Measurements from ENCODE around the gene TEX53.
A peak's percentile ranks its signal among the peaks of the same experiment; 100 is the strongest.

Gene TEX53

DNA sequence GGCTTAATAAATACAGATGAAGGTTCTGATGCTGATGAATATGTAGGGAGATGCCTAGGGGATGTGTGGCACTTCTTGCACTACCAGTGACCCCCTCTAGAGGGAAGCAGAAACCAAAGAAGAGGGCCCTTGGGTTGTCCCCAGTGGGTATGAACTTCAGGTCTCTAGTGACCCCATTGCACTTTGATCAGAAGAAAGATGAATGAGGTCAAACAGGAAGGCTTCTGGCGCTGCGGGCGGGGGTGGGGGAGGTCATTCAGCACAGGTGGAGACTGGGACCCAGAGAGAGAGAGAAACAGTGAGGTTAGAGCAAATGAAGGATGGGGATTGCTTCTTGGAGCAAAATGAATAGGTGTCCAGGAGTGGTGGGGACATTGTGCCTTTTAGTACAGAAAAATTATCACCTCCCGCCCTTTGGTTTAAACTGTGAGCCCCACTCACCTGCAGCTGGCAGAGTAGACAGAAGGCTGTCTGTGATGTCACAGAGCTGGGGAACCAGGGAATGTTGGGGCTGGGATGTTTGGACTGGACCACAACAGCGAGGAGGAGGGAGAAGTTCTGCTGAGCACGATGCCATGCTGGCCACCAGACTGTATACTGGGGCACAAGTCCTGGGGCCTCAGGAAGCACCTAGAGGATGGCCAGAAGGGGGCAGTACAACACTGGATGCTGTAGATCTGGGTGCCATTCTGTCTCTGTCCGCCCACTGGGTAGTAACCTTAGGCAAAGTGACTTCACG is 24.2 kb upstream of the TEX53 start, which contains the start of gene TEX48:
TEX48 (minus strand) TSS at position 599 of the 739 bp plus-strand sequence. CDS start 10,469 bp downstream, outside the sequence.
- H3K4me2 ChIP-seq (ENCODE audit: low read length), result no peak within 1 kb of the TSS
- TF ChIP-seq, protein P1, sequence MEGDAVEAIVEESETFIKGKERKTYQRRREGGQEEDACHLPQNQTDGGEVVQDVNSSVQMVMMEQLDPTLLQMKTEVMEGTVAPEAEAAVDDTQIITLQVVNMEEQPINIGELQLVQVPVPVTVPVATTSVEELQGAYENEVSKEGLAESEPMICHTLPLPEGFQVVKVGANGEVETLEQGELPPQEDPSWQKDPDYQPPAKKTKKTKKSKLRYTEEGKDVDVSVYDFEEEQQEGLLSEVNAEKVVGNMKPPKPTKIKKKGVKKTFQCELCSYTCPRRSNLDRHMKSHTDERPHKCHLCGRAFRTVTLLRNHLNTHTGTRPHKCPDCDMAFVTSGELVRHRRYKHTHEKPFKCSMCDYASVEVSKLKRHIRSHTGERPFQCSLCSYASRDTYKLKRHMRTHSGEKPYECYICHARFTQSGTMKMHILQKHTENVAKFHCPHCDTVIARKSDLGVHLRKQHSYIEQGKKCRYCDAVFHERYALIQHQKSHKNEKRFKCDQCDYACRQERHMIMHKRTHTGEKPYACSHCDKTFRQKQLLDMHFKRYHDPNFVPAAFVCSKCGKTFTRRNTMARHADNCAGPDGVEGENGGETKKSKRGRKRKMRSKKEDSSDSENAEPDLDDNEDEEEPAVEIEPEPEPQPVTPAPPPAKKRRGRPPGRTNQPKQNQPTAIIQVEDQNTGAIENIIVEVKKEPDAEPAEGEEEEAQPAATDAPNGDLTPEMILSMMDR (IDR thresholded peaks at IDR 0.05), result peak; percentile 53

GRCh38 chr9:114680259-114681001 is 22.8 kb upstream of the TEX53 start:
- no peak overlapping the region for H3K9ac ChIP-seq
- H3K4me1 ChIP-seq, result no peaks in the 10 kb centered on the region
- no peak overlapping the region for H3K27ac ChIP-seq
- no peak overlapping the region for H3K4me3 ChIP-seq (ENCODE audit: low read depth, low read length)
- no peaks in the 10 kb centered on the region for H3K79me2 ChIP-seq
- no peak overlapping the region for H3K4me2 ChIP-seq (ENCODE audit: low read length)
- H3K9me3 ChIP-seq (ENCODE audit: control insufficient read depth, low read length), result no peaks in the 10 kb centered on the region
- H3K36me3 ChIP-seq (ENCODE audit: control insufficient read depth, insufficient read depth, low read length), result no peaks in the 10 kb centered on the region
- no peak overlapping the region for H2AFZ ChIP-seq
- TF ChIP-seq, protein P1 (IDR thresholded peaks at IDR 0.05), result no peak
- H3K27me3 ChIP-seq (ENCODE audit: control insufficient read depth, insufficient read depth, low read length), result no peaks in the 10 kb centered on the region

More for the DNA sequence above, 24.2 kb upstream of the TEX53 start, which contains the start of gene TEX48:
- no peaks in the 10 kb centered on the region for H3K4me1 ChIP-seq
- H2AFZ ChIP-seq, result no peak within 1 kb of the TSS
- no peaks in the 10 kb centered on the region for H3K36me3 ChIP-seq (ENCODE audit: control insufficient read depth, insufficient read depth, low read length)
- no peak within 1 kb of the TSS for H3K9ac ChIP-seq
- no peaks in the 10 kb centered on the region for H3K79me2 ChIP-seq
- H3K27ac ChIP-seq, result no peak within 1 kb of the TSS
- no peaks in the 10 kb centered on the region for H3K27me3 ChIP-seq (ENCODE audit: control insufficient read depth, insufficient read depth, low read length)
- no peaks in the 10 kb centered on the region for H3K9me3 ChIP-seq (ENCODE audit: control insufficient read depth, low read length)
- no peak within 1 kb of the TSS for H3K4me3 ChIP-seq (ENCODE audit: low read depth, low read length)

DNA sequence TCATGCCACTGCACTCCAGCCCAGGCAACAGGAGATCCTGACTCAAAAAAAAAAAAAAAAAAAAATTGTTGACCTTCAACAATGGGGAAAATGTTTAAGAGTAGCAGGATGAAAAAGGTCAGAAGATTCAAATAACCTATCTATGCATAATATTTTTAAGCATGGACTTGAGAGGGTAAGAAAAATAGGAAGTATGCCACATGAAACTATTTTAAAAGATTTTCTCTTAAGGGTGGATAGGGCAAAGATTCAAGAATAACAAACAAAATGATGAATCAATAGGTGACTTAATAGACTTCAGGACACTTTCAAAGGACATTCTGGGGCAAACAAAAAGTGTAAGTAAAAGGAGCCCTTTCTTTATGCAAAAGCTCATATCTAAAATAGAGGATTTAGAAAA is 21.2 kb upstream of the TEX53 start:
- Histone ChIP-seq H3K79me2 (no peaks in the 10 kb centered on the region), H3K4me3 (ENCODE audit: low read depth, low read length) (no peak overlapping the region), H3K36me3 (ENCODE audit: control insufficient read depth, insufficient read depth, low read length) (no peaks in the 10 kb centered on the region), H3K9ac (no peak overlapping the region), H3K4me2 (ENCODE audit: low read length) (no peak overlapping the region), H3K27ac (no peak overlapping the region), H3K4me1 (no peaks in the 10 kb centered on the region), H3K27me3 (ENCODE audit: control insufficient read depth, insufficient read depth, low read length) (no peaks in the 10 kb centered on the region), H3K9me3 (ENCODE audit: control insufficient read depth, low read length) (no peaks in the 10 kb centered on the region), H2AFZ (no peak overlapping the region)
- TF ChIP-seq, protein P1 (IDR thresholded peaks at IDR 0.05), result no peak

DNA sequence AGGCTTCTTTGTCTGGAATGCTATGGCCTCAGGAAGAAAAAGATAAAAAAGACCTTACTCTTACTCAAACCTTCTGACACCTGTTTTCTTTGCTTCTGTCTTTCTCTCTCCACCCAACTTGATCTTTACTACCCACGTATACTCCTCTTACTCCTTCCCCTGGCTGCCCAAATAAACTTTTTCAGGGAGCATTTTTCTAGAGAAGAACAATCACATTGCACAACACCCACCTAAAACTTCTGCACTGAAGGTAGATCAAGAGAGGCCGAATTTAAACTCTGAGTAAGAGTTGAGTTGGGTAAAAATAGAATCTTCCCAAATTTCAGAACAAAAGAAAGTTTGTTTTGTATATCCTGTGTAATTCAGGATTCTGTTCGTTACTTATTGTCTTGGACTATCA is 20.5 kb upstream of the TEX53 start:
- no peaks in the 10 kb centered on the region for H3K27me3 ChIP-seq (ENCODE audit: control insufficient read depth, insufficient read depth, low read length)
- H3K9me3 ChIP-seq (ENCODE audit: control insufficient read depth, low read length), result no peaks in the 10 kb centered on the region
- no peaks in the 10 kb centered on the region for H3K36me3 ChIP-seq (ENCODE audit: control insufficient read depth, insufficient read depth, low read length)
- no peak overlapping the region for H3K4me2 ChIP-seq (ENCODE audit: low read length)
- TF ChIP-seq, protein P1 (IDR thresholded peaks at IDR 0.05), result no peak
- H2AFZ ChIP-seq, result no peak overlapping the region
- H3K79me2 ChIP-seq, result no peaks in the 10 kb centered on the region
- H3K9ac ChIP-seq, result no peak overlapping the region
- no peak overlapping the region for H3K27ac ChIP-seq
- no peaks in the 10 kb centered on the region for H3K4me1 ChIP-seq
- no peak overlapping the region for H3K4me3 ChIP-seq (ENCODE audit: low read depth, low read length)
